ENCODE data around the gene CUL7.

- TF ChIP-seq MAX (IDR thresholded peaks at IDR 0.05) (no peak), CTCF (IDR thresholded peaks at IDR 0.05 in 2 of 3, conservative IDR thresholded peaks at IDR 0.05 in 1 of 3; ENCODE audit: borderline replicate concordance in 1 of 3, insufficient read depth in 1 of 3, low read depth in 2 of 3, low read length in 2 of 3) (no peak), SP1 (IDR thresholded peaks at IDR 0.05; ENCODE audit: low read depth) (no peak)
These were observed 36.7 kb downstream of the CUL7 start for GRCh38 chr6:43016943-43017334.

All from HCT116 (cell line).